RWPE2 (cell line): ENCODE data around the gene KLC4.

ENCODE experiments used
- ATAC-seq: fragments of 200-7000 bp; cut with Tn5 transposase; 3 replicates; pipeline ENCODE4 v1.9.1; 2021; ENCODE audit warnings: low read depth
- DNase-seq: peaks from one replicate; pipeline ENCODE4 v3.0.0-alpha.2; 2020; ENCODE audit warnings: low spot score
- H3K27ac ChIP-seq: fragments of 450-650 bp; 2 replicates; pipeline ENCODE4 v1.5.1; 2017; ENCODE audit warnings: mild to moderate bottlenecking; ENCODE audit not compliant: poor library complexity, severe bottlenecking
- H3K27me3 ChIP-seq: fragments of 250-450 bp; sonication (Bioruptor Pico); 2 replicates; pipeline ENCODE4 v1.5.1; 2021; ENCODE audit warnings: mild to moderate bottlenecking, moderate library complexity; ENCODE audit not compliant: insufficient read depth, poor library complexity, severe bottlenecking
- H3K36me3 ChIP-seq: fragments of 250-450 bp; sonication (Bioruptor Pico); 2 replicates; pipeline ENCODE4 v1.5.1; 2020; ENCODE audit warnings: low read depth, mild to moderate bottlenecking, moderate library complexity
- H3K4me1 ChIP-seq: fragments of 250-450 bp; sonication (Bioruptor Pico); 2 replicates; pipeline ENCODE4 v1.5.1; 2021; ENCODE audit warnings: mild to moderate bottlenecking, moderate library complexity; ENCODE audit not compliant: insufficient read depth, poor library complexity, severe bottlenecking
- H3K4me3 ChIP-seq: fragments of 250-450 bp; sonication (Bioruptor Pico); 2 replicates; pipeline ENCODE4 v1.5.1; 2021; ENCODE audit warnings: mild to moderate bottlenecking, moderate library complexity; ENCODE audit not compliant: severe bottlenecking
- H3K9me3 ChIP-seq: fragments of 250-450 bp; sonication (Bioruptor Pico); 2 replicates; pipeline ENCODE4 v1.5.1; 2021; ENCODE audit warnings: mild to moderate bottlenecking, moderate library complexity; ENCODE audit not compliant: severe bottlenecking
- TF ChIP-seq, protein P1 (sequence below): fragments of 450-650 bp; IDR thresholded peaks from one replicate; pipeline ENCODE4 v1.5.1; 2017; ENCODE audit warnings: mild to moderate bottlenecking, moderate library complexity; ENCODE audit not compliant: poor library complexity, severe bottlenecking

KLC4 gene

DNA sequence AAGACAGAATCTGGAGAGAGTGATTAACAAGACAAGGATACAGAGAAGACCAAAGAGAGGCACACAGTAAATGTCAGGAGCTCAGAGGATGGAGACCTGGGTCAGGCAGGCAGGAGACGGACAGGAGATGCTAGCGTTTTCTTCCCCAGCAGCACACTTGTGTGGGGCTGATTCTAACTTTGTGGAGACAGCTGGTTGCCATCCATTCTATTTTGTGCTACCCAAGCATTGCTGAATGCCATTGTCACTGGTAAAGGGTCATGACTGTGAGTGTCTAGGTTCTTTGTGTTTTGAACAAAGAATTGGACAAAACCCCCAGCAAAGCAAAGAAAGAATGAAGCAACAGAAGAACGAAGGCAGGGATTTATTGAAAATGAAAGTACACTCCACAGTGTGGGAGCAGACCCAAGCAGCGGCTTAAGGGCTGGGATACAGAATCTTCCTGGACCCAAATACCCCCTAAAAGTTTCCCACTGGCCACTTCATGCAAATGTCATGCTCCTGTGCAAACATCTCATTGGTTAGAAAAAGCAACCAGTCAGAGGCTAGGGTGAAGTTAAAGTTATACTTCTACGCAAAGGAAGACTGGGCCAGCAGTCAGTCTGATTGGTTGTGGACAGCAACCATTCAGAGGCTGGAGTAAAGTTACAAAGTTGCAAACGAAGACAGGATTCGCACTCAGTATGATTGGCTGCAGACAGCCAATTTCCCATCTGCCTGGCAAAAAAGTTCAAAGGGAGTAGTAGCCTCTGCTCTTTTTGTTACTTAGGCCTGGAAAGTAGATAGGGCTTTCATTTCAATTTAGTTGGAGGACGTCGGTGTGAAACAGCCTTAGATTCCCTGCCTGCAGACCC, 34.2 kb downstream of the KLC4 start:
- H3K4me1 ChIP-seq, result peaks cover 59% of the 10 kb centered on the region

DNA sequence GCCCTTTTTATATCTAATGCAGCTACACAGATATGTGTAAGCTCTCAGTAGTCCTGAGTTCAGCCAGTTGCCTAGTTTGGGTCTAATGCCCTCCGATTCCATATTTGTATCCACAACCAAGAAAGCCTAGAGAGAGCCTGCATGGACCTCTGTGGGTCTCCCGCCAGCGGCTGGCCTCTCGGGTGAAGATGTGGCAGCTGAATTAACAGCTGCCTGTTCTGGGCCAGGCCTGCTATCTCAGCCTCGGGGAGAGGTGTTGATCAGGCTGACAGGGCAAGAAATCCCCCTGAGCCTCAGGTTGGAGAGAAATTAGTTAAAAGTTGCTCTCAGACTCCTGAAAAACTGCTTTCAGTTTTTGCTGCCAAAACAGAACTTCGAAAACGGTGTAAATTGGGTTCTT, 36.5 kb downstream of the KLC4 start:
- Histone ChIP-seq H3K4me3 (peak overlapping the region; percentile 5), H3K27me3 (no peaks in the 10 kb centered on the region), H3K4me1 (peaks cover 38% of the 10 kb centered on the region), H3K27ac (peak overlapping the region; percentile 92), H3K36me3 (no peaks in the 10 kb centered on the region), H3K9me3 (no peaks in the 10 kb centered on the region)
- peak; percentile 14; the same call in 1 of the 3 replicates for ATAC-seq
- DNase-seq, result no peak
- TF ChIP-seq, protein P1, sequence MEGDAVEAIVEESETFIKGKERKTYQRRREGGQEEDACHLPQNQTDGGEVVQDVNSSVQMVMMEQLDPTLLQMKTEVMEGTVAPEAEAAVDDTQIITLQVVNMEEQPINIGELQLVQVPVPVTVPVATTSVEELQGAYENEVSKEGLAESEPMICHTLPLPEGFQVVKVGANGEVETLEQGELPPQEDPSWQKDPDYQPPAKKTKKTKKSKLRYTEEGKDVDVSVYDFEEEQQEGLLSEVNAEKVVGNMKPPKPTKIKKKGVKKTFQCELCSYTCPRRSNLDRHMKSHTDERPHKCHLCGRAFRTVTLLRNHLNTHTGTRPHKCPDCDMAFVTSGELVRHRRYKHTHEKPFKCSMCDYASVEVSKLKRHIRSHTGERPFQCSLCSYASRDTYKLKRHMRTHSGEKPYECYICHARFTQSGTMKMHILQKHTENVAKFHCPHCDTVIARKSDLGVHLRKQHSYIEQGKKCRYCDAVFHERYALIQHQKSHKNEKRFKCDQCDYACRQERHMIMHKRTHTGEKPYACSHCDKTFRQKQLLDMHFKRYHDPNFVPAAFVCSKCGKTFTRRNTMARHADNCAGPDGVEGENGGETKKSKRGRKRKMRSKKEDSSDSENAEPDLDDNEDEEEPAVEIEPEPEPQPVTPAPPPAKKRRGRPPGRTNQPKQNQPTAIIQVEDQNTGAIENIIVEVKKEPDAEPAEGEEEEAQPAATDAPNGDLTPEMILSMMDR, result no peak

More for the DNA sequence above, 34.2 kb downstream of the KLC4 start:
- Histone ChIP-seq H3K27ac (peak overlapping the region; percentile 92), H3K9me3 (no peaks in the 10 kb centered on the region), H3K27me3 (no peaks in the 10 kb centered on the region), H3K4me3 (peak overlapping the region; percentile 12), H3K36me3 (no peaks in the 10 kb centered on the region)
- TF ChIP-seq, protein P1, result no peak
- ATAC-seq (peak; percentile 63), DNase-seq (no peak)

DNA sequence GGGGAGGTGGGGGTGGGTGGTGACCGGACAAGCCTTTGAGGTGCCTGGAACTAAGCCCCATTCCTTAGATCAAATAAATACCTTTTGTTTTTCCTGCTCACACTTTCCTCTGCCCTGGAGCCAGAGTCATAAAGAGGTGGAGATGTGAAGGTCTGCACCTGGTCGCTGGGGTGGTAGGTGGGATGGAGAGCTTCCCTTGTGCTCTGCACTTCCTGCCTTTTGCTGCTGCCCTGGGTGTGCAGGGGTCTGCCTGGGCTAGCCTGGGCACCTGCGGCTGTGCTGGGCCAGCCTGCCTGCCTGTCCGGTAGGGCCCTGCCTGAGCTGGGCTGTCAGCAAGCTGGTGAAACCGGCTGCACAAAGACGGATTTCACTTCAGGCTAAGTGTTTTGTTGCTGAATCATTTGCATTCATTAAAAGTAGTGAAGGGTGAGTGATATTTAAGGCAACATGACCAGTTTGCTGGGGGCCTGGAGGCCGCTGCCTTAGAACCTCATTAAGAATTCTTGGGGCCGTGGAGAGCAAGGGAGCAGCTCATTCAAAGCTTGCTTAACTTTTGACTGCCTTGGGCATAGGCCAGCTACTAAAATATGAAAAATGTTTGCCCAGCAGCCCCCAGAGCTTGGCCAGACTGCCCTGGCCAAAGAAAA, 37.1 kb downstream of the KLC4 start:
- H3K36me3 ChIP-seq, result no peaks in the 10 kb centered on the region
- DNase-seq (peak; percentile 88), ATAC-seq (peak; percentile 88)
- no peaks in the 10 kb centered on the region for H3K27me3 ChIP-seq
- H3K4me3 ChIP-seq, result peak overlapping the region; percentile 5
- peak overlapping the region; percentile 92 for H3K27ac ChIP-seq
- H3K4me1 ChIP-seq, result peaks cover 33% of the 10 kb centered on the region
- TF ChIP-seq, protein P1, result no peak
- no peaks in the 10 kb centered on the region for H3K9me3 ChIP-seq

GRCh38 chr6:43097098-43097489, 37.7 kb downstream of the KLC4 start:
- Histone ChIP-seq H3K27ac (peak overlapping the region; percentile 92), H3K4me1 (peaks cover 31% of the 10 kb centered on the region), H3K9me3 (no peaks in the 10 kb centered on the region), H3K4me3 (no peak overlapping the region), H3K36me3 (no peaks in the 10 kb centered on the region), H3K27me3 (no peaks in the 10 kb centered on the region)
- ATAC-seq (no peak), DNase-seq (no peak)
- TF ChIP-seq, protein P1, result no peak
